Central memory CD8-positive, alpha-beta T cell (primary cell): ENCODE measurements around the gene LRRC14B.

Experiments
- ATAC-seq: fragments of 150-1000 bp; cut with Tn5 transposase; replicated peaks from 2 replicates; pipeline ENCODE4 v1.10.0; 2022; ENCODE audit warnings: mild to moderate bottlenecking, moderate FRiP score, moderate number of reproducible peaks; ENCODE audit not compliant: poor library complexity, severe bottlenecking; ENCODE audit errors: extremely low read depth
- DNase-seq, 2 donors: peaks; one replicate each; pipeline ENCODE4 v3.0.0; 2021; ENCODE audit warnings: low spot score in 2 of 2
- H3K27ac Mint-ChIP-seq: one replicate; pipeline ENCODE4 v1.8.0; 2022; ENCODE audit warnings: low read depth, mild to moderate bottlenecking, moderate library complexity, mixed read lengths
- H3K27me3 Mint-ChIP-seq: one replicate; pipeline ENCODE4 v1.8.0; 2022; ENCODE audit warnings: mixed read lengths
- H3K36me3 Mint-ChIP-seq: one replicate; pipeline ENCODE4 v1.8.0; 2022; ENCODE audit warnings: mild to moderate bottlenecking, moderate library complexity, mixed read lengths; ENCODE audit not compliant: insufficient read depth
- H3K4me1 Mint-ChIP-seq: one replicate; pipeline ENCODE4 v1.8.0; 2022; ENCODE audit warnings: mixed read lengths
- H3K4me3 Mint-ChIP-seq: one replicate; pipeline ENCODE4 v1.8.0; 2022; ENCODE audit warnings: mild to moderate bottlenecking, moderate library complexity, mixed read lengths
- H3K9me3 Mint-ChIP-seq: one replicate; pipeline ENCODE4 v1.8.0; 2022; ENCODE audit warnings: mixed read lengths

LRRC14B gene

DNA sequence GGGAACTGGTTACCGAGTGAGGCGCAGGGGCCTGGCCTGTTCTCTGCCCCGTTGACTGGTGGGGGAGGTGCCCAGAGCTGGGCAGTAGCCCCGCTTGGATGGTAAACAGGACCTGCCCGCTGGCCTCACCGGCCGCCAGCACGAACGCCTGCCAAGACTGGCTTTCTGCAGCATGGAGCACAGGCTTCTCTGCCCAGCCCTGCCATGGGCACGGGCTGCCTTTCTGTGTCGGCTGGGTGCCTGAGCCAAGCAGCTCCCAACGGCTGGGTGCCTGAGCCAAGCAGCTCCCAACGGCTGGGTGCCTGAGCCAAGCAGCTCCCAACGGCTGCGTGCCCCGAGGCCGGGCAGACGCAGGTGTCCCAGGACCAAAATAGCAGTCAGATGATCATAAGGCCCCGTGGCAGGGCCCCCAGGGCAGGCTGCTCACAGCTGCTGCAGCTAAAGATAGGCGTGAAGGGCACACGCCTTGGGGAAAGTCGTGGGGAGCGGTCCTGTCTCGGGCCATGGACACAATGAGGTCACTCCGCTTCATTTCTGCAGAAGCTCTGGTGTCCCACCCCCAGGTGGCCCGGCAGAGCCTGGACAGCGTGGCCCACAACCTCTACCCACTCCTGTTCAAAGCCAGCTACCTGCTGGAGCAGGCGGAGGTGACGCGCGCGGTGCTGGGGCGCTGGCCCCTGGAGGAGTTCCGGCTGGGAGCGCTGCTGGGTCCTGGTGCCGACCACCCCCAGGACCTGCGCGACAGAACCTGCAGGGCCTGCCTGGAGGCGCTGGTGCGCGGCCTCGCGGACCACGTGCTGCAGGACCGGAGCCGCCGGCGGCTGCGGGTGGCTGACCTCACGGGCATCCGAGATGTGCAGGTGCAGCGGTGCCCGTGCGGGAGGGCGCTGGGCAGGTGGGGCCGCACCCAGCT, at the start of gene LRRC14B:
LRRC14B (plus strand) TSS at position 460 of the 913 bp plus-strand sequence; CDS start at position 504, 44 bp downstream.
- ATAC-seq (no peak), DNase-seq (no peak)
- H3K4me1 Mint-ChIP-seq: peaks cover 12% of the 10 kb centered on the region
- no peak within 1 kb of the TSS for H3K4me3 Mint-ChIP-seq
- H3K36me3 Mint-ChIP-seq: no peaks in the 10 kb centered on the region
- H3K27ac Mint-ChIP-seq: no peak within 1 kb of the TSS
- H3K27me3 Mint-ChIP-seq: peaks cover 31% of the 10 kb centered on the region
- no peaks in the 10 kb centered on the region for H3K9me3 Mint-ChIP-seq

DNA sequence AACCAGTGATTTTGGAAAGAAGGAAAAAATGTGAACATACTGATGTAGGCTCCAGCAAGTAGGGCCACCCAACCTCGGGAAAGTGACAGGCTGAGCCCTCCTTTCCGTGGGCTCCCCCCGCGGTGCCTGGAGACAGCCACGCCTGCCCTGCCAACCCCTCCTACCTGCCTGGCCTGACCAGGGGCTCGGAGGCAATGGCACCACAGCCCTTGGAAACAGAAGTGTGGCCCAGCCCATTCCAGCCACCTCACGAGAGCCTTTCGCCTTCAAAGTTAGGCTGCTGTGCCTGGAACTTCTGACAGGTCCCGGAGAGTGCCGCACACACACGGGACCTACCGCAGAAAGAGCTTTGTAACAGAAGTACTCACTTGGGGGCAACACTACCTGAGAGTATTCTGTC, 49.5 kb upstream of the LRRC14B start:
- H3K4me3 Mint-ChIP-seq: no peak overlapping the region
- peaks cover 4% of the 10 kb centered on the region for H3K9me3 Mint-ChIP-seq
- H3K27me3 Mint-ChIP-seq: peaks cover 46% of the 10 kb centered on the region
- ATAC-seq: no peak
- H3K27ac Mint-ChIP-seq: no peak overlapping the region
- DNase-seq: no peak
- H3K4me1 Mint-ChIP-seq: no peaks in the 10 kb centered on the region
- H3K36me3 Mint-ChIP-seq: no peaks in the 10 kb centered on the region

DNA sequence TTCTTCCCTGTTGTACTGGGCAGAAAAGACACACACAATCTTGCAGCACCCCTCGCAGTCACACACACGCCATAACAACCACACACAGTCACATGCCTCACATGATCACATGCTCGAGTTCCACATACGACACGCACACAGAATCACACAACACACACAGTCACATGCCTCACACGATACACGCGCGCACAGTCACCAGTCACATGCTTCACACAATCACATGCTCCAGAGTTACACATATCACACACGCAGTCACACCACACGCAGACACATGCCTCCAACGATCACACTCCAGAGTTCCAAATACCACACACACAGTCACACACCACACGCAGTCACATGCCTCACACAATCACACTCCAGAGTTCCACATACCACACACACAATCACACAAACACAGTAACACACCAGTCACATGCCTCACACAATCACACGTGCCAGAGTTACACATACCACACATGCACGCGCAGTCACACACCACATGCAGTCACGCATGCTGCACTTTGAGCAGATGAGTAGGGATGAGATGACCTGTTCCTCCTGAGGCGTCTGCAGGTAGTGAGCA, 49.0 kb upstream of the LRRC14B start:
- no peak for DNase-seq
- Mint-ChIP-seq H3K9me3 (peaks cover 9% of the 10 kb centered on the region), H3K36me3 (no peaks in the 10 kb centered on the region), H3K27ac (no peak overlapping the region), H3K4me3 (no peak overlapping the region), H3K27me3 (peaks cover 52% of the 10 kb centered on the region), H3K4me1 (no peaks in the 10 kb centered on the region)
- no peak for ATAC-seq

DNA sequence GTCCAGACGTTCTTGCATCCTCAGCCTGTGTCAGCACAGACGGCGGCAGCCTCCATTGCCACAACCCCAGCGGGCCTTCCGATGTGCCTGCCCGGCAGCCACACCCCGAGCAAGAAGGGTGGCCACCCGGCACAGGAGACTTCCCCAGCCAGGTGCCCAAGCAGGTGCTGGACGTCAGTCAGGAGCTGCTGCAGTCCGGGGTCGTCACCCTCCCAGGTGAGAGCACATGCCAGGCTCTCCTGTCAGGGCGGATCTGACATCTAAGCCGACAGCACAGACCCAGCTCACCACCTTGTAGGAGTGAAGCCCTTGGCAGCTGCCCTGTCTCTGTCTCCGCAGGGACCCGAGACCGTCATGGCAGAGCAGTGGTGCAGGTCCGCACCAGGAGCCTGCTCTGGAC, 48.3 kb upstream of the LRRC14B start:
- no peaks in the 10 kb centered on the region for H3K36me3 Mint-ChIP-seq
- peaks cover 16% of the 10 kb centered on the region for H3K9me3 Mint-ChIP-seq
- ATAC-seq: no peak
- H3K4me3 Mint-ChIP-seq: no peak overlapping the region
- DNase-seq: no peak
- H3K4me1 Mint-ChIP-seq: no peaks in the 10 kb centered on the region
- no peak overlapping the region for H3K27ac Mint-ChIP-seq
- H3K27me3 Mint-ChIP-seq: peaks cover 59% of the 10 kb centered on the region

DNA sequence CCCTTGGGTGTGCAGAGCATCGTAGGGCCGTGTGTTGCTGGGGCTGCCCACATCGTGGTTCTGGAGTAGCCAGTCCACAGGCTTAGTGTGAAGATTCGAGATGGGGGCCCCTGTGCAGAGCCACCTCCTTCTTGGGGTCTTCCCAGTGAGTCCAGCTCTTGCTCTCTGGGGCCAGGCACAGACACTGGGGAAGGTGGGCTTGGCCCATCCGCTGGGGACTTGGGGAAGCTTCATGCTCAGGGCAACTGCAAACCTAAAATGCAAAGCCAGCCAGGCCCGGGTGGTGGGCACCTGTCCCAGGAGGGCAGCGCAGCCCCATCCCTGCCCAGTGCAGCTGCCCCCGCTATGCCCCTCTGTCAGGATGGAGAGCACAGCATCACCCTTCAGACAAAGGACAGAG, 46.4 kb upstream of the LRRC14B start:
- Mint-ChIP-seq H3K27me3 (peaks cover 60% of the 10 kb centered on the region), H3K4me1 (no peaks in the 10 kb centered on the region), H3K27ac (no peak overlapping the region), H3K36me3 (no peaks in the 10 kb centered on the region), H3K9me3 (peaks cover 20% of the 10 kb centered on the region), H3K4me3 (no peak overlapping the region)
- DNase-seq (no peak), ATAC-seq (no peak)

DNA sequence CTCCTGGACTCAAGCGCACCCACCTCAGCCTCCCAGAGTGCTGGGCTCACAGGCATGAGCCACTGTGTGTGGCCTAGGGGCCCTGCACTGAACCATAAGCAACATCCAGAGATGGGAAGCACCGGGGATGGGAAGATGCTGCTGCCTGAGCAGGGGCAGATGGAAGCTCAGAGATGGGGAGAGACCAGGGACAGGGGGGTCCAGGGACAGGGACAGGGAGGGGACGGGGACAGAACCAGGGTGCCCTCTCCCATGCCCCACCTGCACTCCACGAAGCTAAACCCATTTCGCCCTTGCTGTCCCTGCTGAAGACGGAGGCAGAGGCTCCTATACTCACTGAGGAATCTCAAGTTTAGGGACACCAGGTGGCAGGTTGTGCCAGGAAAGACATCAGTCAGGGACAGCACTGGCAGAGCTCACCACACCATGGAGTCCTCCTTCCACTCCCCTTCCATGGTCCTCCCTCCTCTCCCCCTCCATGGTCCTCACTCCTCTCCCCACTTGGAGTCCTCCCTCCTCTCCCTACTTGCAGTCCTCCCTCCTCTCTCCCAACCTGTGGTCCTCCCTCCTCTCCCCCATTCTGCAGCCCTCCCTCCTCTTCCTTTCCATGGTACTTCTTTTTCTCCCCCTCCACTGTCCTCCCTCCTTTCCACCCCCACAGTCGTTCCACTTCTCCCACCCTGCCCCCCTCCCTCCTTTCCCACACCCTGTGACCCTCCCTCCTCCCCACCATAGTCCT, 45.5 kb upstream of the LRRC14B start:
- Mint-ChIP-seq H3K27me3 (peaks cover 60% of the 10 kb centered on the region), H3K27ac (no peak overlapping the region), H3K4me1 (no peaks in the 10 kb centered on the region), H3K4me3 (no peak overlapping the region), H3K9me3 (peaks cover 20% of the 10 kb centered on the region), H3K36me3 (no peaks in the 10 kb centered on the region)
- ATAC-seq: no peak
- DNase-seq: no peak

DNA sequence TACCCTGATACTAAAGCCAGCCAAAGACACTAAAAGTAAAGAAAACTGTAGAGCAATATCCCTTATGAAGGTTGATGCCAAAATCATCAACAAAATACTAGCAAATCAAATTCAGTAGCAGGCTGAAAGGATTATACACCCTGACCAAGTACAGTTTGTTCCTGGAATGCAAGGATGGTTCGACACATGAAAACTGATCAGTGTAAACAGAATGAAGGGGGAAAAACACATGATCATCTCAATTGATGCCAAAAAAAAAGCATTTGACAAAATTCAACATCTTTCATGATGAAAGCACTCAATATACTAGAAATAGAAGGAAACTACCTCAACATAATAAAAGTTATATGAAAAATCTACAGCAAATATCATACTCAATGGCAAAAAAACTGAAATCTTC, 43.5 kb upstream of the LRRC14B start:
- Mint-ChIP-seq H3K27ac (no peak overlapping the region), H3K36me3 (peaks cover 1% of the 10 kb centered on the region), H3K4me3 (no peak overlapping the region), H3K4me1 (no peaks in the 10 kb centered on the region), H3K9me3 (peaks cover 20% of the 10 kb centered on the region), H3K27me3 (peaks cover 48% of the 10 kb centered on the region)
- ATAC-seq (no peak), DNase-seq (no peak)

DNA sequence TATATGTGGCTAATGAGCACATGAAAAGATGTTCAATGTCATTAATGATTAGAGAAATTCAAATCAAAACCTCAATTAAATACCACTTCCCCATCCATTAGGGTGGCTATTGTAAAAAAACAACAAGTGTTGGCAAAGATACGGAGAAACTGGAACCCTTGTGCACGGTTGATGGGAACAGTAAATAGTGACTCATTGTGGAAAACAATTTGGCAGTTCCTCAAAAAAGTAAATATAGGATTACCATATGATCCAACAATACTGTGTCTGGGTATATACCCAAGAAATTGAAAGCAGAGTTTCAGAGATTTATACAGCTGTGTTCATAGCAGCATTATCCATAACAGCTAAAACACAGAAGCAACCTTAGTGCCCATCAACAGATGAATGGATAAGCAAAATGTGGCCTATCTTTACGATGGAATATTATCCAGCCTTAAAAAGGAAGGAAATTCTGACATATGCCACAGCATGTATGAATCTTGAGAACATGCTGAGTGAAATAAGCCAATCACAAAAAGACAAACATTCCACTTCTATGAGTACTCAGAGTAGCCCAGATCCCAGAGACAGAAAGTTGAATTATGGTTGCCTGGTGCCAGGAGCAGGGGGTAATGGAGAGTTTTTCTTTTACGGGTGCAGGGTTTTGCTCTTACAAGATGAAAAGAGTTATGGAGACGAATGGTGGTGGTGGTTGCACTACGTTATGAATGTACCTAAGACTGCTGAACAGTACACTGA, 41.4 kb upstream of the LRRC14B start:
- Mint-ChIP-seq H3K4me3 (no peak overlapping the region), H3K4me1 (no peaks in the 10 kb centered on the region), H3K27me3 (peaks cover 35% of the 10 kb centered on the region), H3K9me3 (peaks cover 20% of the 10 kb centered on the region), H3K27ac (no peak overlapping the region), H3K36me3 (peaks cover 1% of the 10 kb centered on the region)
- DNase-seq (no peak), ATAC-seq (no peak)

DNA sequence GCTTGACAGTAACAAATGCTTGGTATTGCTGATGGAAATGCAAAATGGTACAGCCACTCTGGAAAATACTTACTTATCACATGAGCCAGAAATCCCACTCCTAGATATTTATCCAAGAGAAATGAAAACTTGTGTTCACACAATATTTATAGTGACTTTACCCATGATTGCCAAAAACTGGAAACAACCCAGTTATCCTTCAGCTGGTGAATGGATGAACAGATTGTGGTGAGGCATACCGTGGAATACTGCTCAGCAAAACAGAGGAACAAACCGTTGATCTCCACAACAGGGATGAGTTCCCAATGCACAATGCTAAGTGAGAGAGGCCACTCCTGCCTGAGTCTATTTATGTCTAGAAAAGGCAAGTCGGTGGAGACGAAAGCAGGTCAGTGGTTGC, 40.5 kb upstream of the LRRC14B start:
- H3K27me3 Mint-ChIP-seq: peaks cover 32% of the 10 kb centered on the region
- DNase-seq (no peak), ATAC-seq (no peak)
- no peak overlapping the region for H3K27ac Mint-ChIP-seq
- no peak overlapping the region for H3K4me3 Mint-ChIP-seq
- H3K36me3 Mint-ChIP-seq: peaks cover 1% of the 10 kb centered on the region
- no peaks in the 10 kb centered on the region for H3K4me1 Mint-ChIP-seq
- H3K9me3 Mint-ChIP-seq: peaks cover 20% of the 10 kb centered on the region

DNA sequence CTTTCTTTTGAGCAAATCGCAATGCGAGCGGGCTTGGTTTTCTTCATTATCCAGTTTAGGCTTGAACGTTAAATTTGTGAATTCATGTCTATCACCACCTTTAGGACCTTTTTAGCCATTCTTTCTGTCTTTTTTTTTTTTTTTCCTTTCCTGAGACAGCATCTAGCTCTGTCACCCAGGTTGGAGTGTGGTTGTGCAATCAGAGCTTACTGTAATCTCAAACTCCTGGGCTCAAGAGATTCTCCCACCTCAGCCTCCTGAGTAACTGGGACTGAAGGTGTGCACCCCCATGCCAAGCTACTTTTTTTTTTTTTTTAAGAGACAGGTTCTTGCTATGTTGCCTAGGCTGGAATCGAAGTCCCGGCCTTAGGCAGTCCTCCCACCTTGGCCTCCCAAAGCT, 39.2 kb upstream of the LRRC14B start:
- H3K4me1 Mint-ChIP-seq: no peaks in the 10 kb centered on the region
- peaks cover 13% of the 10 kb centered on the region for H3K9me3 Mint-ChIP-seq
- DNase-seq (no peak), ATAC-seq (no peak)
- no peak overlapping the region for H3K27ac Mint-ChIP-seq
- no peak overlapping the region for H3K4me3 Mint-ChIP-seq
- peaks cover 1% of the 10 kb centered on the region for H3K36me3 Mint-ChIP-seq
- H3K27me3 Mint-ChIP-seq: peaks cover 37% of the 10 kb centered on the region

DNA sequence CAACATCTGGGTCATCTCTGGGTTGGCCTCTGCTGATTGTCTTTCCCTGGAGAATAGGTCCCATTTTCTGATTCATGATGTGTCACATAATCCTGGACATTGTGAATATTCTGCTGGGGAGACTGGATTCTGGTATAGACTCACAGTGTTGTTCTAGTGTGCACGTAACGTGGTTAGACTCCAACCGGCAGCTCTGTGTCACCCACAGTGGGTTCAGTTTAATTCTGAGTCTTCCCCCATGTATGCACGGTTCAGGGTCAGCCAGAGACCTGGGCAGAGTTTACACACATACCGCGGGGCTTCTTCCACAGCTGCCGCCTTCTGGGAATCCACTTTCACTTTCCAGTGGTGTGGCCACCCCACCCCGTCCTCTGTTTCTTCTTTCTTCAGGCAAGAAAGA, 38.0 kb upstream of the LRRC14B start:
- no peak overlapping the region for H3K27ac Mint-ChIP-seq
- peaks cover 1% of the 10 kb centered on the region for H3K36me3 Mint-ChIP-seq
- peaks cover 31% of the 10 kb centered on the region for H3K27me3 Mint-ChIP-seq

DNA sequence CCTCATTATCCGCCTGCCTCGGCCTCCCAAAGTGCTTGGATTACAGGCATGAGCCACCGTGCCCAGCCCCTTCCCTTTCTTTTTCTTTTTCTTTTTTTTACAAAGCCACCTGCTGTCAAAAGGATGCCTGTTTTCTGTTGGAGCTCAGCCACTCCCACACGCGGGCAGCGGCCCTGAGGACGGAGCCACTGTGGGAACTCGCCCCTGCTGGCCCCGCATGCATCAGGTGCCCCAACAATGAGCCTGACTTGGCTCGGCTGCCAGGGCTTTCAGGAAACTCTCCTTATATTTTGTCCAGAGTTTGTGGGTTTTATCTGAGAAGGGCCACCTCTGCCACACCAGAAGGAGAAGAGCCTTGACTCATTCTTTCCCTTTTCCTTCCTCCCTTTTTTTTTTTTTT, 37.1 kb upstream of the LRRC14B start:
- H3K4me3 Mint-ChIP-seq: no peak overlapping the region
- ATAC-seq (no peak), DNase-seq (no peak)
- H3K4me1 Mint-ChIP-seq: no peaks in the 10 kb centered on the region
- peaks cover 41% of the 10 kb centered on the region for H3K27me3 Mint-ChIP-seq
- no peaks in the 10 kb centered on the region for H3K9me3 Mint-ChIP-seq
- no peak overlapping the region for H3K27ac Mint-ChIP-seq
- peaks cover 1% of the 10 kb centered on the region for H3K36me3 Mint-ChIP-seq

More for the DNA sequence above, 38.0 kb upstream of the LRRC14B start:
- ATAC-seq (no peak), DNase-seq (no peak)
- Mint-ChIP-seq H3K9me3 (peaks cover 2% of the 10 kb centered on the region), H3K4me1 (no peaks in the 10 kb centered on the region), H3K4me3 (no peak overlapping the region)
